GM19240 (cell line): Measurements from ENCODE around the gene SLC25A47.
A peak's percentile ranks its signal among the peaks of the same experiment; 100 is the strongest.

Experiments used
- DNase-seq: peaks from one replicate; pipeline ENCODE4 v3.0.0; 2011; ENCODE audit warnings: low spot score; ENCODE audit not compliant: insufficient read length

The SLC25A47 gene

GRCh38 chr14:100375963-100376735 lies 53.0 kb downstream of the SLC25A47 start, which contains the start of gene WDR25:
Gene WDR25, plus strand, starts transcription at chr14:100376485.
- DNase-seq, result peak; percentile 45

DNA sequence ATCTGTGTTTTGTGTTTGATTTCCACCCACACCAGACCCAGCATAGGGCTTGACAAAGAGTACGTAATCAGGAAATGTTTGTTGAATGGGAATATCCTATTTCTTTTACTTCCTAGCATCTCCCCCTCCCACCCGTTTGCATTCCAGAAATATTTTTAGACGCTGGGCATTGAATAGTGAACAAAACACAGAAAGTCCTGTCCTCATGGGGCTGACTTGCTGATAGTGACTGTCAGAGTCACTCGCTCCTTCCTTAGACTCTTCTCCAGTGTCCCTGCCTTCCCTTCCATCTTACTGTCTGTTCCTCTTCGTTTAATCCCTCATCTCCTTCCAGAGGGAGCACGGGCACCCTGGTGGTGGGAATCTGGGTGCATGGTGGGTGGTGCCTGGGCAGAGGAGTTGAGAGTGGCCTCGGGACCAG lies 53.6 kb downstream of the SLC25A47 start:
- DNase-seq, result no peak
